Loucy (cell line): Measurements from ENCODE around the gene ZNF69.

ENCODE experiments used
- CTCF ChIP-seq: fragments of 200-600 bp; sonication (generic); conservative IDR thresholded peaks from 2 replicates; pipeline ENCODE4 v1.5.1; 2014; ENCODE audit warnings: mild to moderate bottlenecking, antibody characterized with exemption, low read length
- EZH2phosphoT487 ChIP-seq: fragments of 200-600 bp; IDR thresholded peaks from 2 replicates; pipeline ENCODE4 v1.6.1; 2018; ENCODE audit warnings: antibody characterized with exemption, mild to moderate bottlenecking, moderate library complexity, borderline replicate concordance

GRCh38 chr19:11948646-11949045 is 61.1 kb downstream of the ZNF69 start:
- TF ChIP-seq EZH2phosphoT487 (no peak), CTCF (no peak)
